GM19328 (cell line): ENCODE measurements around the gene TST.
"Not testable (repeated sequence)": the region's sequence is repeated elsewhere in the genome, so short reads cannot be mapped to it uniquely, and the experiment has no call there.

Source experiments
- ATAC-seq: cut with Tn5 transposase; IDR thresholded peaks from one replicate; pipeline ENCODE4 v1.9.1; 2021; ENCODE audit warnings: mild to moderate bottlenecking, moderate library complexity; ENCODE audit not compliant: unreplicated experiment

TST gene

DNA sequence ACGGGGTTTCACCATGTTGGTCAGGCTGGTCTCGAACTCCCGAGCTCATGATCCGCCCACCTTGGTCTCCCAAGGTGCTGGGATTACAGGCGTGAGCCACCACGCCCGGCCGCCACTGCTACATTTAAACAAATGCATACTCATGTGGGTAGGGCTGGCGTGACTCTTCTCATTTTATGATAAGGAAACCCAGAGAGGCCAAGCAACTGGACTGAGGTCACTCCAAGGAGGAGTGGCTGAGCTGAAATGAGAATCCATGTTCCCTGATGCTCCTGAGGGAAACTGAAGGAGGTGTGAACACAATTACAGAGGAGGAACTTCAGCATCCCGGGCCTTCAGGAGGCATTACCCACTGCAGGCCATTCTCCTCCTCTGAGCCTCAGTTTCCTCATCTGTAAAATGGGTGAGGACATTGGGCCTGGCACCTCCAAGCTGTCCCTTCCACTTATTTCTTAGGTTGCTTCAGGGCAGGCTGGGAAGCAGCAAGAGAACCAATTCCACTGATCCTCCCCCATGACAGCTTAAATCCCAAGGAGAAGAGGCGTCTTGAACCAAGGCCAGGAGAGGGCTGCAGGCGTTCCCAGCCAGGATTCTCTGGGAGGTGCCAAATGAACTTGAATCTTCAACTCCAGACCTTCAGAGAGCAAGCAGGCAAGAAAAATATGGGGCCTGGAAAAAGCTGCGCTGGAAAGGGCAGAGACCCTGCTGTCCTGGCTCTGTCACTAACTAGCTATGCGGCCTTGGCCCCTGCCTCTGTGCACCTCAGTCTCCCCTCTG, 2.9 kb downstream of the TST start:
- no peak for ATAC-seq

DNA sequence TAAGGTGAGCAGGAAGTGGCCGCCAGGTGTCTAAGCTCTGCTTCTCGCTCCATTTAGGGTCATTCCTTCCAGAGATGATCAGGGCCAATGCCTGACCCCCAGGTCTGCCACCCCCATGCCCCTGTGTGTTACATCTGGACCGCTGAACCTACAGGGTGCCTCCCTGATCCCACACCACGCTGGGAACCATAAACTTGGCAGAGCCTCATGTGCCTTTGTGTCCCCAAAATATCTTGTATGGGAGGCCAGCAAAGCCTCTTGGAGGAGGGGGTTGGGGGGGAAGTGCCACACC, 3.7 kb downstream of the TST start:
- ATAC-seq = no peak

DNA sequence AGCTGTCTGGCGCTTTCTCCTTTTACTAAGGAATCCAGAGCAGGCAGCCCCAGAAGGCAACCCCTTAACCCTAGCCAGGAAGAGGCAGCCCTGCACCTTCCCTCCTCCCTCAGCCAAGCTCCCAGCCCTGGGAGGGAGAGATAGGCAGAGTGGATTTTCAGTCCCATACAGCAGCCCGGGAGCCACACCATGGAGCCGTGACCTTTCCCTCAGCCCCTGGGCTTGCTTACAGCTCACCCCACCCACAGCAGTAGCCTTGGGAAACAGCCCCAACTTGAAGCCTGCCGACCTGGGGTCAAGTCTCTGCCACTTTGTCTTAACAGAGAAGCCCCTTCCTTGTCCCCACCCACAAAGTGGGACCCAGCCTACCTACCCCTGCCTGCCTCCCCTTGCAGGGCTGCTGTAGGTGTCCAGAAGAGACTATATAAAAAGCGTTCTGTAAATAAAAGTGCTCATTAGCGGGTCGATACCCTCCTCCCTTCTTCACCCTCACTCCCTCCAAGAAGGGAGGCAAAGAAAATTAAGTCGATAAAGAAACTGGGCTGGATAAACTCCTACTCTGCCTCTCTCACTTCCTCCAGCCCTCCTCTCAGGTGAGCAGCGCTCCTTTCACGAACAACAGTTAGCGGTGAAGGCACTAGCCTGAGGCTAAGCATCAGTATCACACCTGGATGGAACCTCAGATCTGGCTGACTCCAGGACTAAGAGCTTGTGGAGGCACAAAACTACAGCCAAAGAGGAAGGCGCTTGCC, 4.2 kb downstream of the TST start:
- no peak for ATAC-seq

DNA sequence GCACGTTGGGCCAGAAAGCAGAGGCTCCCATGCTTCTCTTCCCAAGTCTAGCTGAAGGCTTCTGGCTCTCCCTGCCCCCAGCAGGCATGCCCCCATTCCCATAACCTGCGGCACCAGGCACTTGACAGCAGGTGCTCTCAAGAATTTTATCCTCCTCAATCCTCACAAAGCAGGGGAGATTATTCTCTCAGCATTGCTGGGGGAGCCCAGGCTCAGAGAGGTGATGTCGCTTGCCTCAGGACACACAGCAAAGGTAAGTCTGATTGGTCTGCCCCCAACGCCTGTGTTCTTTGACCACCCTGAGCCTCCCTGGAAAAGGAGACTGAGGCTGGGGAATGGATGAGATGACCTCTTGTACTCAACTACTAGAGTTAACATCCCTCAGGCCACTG, 4.8 kb downstream of the TST start:
- ATAC-seq = no peak

DNA sequence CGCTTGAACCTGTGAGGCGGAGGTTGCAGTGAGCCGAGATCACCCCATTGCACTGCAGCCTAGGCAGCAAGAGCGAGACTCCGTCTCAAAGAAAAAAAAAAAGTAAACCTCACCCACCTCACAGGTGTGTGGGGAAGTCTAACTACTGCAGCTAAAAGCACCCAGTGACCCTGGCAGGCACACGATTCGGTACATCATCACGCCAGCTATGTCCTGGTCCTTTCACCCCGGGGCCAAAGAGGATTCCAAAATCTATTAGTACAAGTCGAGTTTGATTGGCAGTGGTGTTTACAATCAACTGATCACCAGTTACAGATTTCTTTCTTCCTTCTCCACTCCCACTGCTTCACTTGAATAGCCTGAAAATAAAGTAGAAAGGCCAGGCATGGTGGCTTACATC, 6.3 kb downstream of the TST start:
- ATAC-seq = no peak

DNA sequence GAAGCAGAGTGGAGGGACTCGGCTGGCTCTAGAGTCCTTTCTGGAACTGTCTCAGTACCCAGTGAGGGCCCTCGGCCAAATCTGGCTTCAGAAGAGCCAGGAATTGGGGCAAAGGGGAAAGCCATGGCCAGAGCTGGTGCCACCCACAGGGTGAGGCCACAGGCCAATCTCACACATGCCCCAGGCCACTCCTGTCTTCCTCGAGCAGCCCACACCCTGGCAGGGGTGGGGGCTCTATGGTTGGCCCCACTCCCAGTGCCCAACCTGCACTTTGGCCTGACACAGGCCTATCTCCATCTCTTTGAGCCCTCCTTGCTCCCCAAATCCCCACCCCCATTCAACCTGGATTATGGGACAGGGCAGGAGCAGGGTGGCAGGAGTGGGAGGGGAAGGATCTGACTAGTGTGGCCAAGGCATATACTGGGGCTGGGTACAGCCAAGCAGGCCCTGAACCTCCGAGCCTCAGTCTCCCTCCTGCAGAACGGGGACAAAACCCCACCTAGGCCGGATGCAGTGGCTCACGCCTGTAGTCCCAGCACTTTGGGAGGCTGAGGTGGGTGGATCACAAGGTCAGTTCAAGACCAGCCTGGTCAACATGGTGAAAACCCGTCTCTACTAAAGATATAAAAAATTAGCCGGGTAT, 6.9 kb downstream of the TST start:
- ATAC-seq = no peak

DNA sequence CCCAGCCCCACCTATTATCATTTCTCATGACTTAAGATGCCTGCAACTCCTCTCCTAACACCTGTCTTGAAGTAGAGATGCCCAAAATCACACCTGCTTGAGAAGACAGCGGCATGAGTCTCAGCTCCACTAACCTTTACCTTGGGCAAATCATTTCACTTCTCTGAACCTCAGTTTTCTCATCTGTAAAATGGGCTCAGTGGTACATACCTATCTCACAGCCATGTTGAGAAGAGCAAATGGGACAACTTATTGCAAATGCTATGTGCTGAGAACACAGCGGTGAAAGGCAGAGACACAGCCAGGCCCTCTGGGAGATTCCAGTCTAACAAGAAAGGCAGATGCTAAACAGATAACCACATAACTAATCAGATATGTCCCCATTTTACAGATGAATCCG, 7.8 kb downstream of the TST start:
- ATAC-seq = no peak

DNA sequence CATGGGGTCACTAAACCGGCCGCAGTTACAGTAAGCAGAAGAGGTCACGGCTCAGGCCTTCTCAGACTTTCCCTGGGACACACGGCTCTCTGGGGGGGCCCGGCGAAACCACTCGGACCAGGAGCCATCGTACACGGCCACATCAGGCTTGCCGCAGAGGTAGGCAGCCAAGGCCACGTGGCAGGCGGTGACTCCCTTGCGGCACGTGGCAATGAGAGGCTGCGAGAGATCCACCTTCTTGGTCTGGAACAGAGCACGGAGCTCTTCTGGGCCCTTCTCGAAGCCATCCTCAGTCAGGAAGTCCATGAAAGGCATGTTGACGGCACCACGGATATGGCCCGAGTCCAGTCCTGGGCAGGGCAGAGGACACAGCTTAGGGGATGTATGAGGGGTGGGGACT, 8.3 kb downstream of the TST start:
- ATAC-seq = no peak

DNA sequence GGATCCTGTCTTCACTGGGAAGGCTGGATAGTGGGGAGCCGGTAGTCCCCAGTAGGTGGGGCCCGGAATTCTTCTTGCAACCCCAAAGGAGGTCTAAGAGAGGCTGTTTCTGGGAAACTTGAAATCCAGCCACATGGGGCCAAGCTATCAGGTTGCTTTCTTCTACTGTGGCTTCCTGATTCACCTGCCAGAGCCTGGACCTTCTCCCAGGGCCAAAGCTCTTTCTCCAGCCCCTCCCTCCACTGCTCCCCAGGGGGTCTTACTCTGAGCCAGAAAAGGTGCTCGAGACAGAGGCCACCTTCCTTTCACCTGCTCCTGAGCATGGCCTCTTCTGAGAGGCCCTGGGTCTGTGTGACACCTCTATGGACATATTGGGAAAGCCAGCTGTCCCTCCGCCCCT, 9.1 kb downstream of the TST start:
- ATAC-seq = no peak

DNA sequence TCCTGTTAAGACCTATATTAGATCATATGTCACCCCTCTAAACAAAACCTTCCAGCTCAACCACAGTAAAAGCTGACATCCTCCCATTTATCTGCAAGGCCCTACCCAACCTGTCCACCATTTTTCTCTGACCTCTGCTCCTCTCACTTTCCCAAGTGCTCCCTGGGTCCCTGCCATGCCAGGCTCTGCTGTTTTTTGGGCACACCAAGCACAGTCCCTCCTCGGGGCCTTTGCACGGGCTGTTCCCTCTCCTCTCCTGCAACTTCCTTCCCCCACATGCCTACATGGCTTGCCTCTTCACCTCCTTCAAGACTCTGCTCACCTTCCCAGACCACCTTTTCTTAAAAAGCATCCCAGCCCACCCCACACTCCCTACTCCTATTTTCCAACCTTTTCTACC, 9.8 kb downstream of the TST start:
- ATAC-seq = no peak

DNA sequence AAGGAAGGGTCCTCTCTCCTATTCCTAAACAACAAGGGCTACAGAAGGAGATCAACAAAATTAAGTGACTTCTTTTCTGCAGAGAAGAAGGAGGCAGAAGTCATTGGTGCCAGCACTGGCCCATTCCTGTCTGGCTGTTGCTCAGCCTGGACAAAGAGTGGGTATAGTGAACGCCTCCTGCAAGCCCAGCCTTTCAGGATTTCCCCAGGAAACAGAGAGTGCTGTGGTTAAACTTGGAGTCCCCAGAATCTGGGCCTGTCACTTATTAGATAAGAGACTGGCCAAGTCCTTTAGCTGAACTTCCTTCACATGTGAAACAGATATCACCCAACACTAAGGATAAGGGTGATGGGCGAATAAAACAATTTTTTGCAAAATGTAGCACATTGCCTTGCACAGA, 10.9 kb downstream of the TST start:
- no peak for ATAC-seq

DNA sequence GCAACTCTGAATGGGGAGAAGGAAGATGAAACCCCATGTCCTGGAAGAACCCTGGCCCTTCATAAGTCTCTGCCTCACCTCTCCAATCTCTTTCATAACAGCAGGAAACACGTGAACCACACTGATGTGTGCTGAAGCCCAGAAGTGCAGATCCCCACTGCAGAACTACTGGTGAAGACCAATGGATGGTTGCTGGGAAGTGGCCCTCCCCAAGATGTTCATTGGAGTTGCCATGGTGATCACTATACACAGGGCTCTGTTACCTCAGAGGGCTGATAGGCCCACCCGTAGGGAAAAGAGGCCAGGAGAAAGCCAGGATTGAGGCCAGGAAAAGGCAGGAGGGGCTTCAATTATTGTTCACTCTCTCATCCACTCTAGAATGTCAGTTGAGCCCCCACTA, 11.6 kb downstream of the TST start:
- ATAC-seq = no peak

DNA sequence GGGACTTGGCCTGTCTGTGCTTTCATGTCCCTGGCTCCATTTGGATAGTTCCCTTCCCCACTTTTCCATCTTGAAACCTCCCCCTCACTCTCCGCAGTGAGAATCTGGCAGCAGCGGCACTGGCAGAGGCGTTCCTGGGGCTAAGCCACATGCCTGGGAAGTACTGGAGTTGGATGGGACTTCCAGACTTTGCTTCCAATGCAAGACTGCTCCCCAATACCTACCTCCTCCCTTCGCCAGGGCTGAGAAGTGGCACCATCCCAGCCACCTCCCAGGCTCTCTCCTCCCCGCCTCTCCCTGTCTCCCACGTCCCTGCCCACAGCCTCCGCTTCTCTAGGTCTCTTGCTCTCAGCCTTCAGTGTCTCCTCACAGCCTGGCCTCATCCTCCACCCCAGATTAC, 16.6 kb downstream of the TST start:
- no peak for ATAC-seq

DNA sequence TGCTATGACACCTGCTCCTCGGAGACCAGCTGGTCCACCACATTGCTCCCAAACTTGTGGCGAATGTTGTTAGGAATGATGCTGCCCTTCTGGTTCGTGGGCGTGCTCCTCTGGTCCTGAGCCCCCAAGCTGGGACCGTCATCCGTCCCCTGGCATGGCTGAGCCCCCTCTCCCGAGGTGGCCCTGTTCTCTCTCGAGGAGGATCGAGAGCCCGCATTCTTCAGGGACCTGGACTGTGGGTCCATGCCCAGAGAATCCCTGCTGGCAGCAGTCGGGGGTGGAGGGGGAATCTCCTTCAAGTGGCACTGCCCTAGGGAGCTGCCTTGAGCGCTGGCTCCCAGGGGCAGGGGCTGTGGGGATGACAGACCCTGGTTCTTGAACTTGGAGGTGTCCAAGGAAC, 17.4 kb downstream of the TST start:
- ATAC-seq = no peak

DNA sequence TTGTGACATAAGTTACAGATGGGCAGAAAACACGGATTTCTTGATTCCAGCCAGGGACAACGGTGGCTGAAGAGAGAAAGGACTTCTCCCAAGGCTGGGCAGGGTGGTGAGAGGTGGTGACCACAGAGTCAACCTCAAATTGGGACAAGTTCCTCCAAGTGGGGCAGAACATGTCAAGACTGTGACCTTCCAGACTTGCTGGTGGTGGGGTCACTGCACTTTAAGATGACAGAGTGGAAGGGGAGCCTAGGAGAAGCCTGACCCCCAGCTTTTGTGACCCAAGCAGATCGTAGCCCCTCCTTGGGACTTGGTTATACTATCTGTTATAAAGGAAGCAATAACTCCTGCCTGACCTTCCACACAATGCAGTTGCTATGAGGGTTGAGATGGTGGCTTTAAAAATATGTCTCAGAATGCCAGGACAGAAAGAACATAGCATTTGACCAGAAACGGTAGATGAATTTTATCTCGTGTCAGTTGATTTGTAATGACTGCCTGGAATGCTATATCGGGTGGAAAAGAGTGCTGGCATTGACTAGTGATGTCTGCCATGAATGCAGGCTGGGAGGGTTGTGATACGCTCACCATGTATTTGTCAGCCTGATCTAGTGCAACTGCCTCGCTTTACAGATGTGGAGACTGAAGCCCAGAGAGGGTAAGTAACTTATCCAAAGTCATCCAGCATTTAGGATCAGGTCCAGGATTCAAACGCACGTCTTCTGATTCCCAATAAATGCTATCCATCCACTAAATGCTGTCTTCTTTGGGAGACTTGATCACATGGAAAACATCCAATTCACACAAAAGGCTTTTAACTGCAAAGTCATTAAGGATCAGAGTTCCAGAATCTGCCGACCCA, 18.3 kb downstream of the TST start:
- ATAC-seq = no peak

DNA sequence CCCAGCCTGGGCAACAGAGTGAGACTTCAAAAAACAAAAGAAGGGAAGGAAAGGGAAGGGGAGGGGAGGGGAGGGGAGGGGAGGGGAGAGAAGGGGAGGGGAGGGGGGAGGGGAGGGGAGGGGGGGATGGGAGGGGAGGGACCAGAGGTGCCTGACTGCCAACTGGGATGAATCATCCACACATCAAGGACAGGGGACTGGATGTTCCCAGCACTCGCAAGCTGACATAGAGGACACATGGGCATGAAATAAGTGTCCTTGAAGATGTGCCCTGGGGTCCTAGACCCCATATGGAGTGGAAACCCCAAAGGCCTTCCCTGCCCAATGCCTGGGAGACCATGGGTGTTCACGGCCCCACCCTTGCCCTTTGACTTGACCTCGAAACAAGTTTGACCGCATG, 19.8 kb downstream of the TST start:
- ATAC-seq = no peak

DNA sequence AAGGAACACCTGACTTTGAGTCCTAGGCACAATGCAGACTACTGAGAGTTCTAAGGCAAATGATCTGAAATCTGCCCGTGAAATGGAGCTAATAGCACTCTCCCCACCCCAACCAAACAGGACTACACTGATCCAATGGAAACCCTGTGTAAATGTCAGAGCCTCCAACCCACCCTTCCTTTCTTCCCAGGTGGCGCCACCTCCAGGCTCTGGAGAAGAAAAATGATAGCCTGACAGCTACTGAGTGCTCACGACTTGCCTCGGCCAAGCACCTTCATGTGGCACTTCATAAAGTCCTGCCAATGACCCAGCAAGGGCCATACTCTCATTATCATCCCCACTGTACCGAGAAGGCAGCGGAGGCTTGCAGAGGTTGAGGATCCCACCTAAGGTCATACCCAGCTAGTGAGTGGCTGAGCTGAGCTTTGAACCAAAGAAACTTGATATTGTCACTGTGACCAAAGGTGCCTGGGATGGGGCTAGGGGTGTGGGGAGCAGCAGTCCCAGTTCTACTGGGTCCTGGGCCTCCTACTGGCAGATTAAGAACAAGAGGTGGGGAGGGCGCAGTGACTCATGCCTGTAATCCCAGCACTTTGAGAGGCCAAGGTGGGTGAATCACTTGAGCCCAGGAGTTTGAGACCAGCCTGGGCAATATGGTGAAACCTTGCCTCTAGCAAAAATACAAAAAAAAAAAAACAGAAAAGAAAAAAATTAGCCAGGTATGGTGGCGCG, 20.5 kb downstream of the TST start:
- no peak for ATAC-seq

DNA sequence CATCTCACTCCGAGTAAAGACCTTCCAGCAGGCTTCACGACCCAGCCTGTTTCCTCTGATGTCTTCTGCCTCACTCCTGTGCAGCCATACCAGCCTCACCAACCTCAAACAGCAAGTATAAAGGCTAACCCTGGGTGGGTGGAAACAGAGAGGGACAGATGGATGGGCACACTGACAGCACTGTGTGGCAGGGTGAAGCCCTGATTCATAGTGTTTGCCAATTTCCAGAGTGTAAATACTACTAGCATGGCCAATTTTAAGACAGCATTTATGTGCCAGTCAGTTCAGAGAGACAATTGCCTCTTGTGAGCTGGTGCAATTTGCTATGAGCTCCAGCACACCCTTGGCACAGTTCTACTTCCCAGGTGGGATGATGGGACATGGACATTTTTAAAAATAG, 21.5 kb downstream of the TST start:
- no peak for ATAC-seq

DNA sequence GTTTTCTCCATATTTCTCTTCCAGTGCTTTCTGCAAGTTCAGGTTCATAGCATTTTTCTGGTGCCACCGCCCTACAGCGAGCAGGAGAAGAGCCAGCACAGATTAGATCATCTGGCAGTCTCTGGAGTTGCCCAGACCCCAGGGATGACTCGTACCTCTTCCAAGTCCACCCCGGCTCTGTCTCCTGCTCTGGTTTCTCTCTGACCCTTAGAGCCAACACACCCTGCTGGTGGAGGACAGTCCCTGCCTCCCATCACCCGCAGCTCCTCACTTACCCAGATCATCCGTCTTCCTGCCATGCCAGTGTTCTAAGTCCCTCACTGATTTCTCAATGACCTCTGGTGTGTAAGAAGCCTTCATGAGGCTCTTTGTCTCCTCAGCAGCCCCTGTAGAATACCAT, 28.0 kb downstream of the TST start:
- no peak for ATAC-seq

DNA sequence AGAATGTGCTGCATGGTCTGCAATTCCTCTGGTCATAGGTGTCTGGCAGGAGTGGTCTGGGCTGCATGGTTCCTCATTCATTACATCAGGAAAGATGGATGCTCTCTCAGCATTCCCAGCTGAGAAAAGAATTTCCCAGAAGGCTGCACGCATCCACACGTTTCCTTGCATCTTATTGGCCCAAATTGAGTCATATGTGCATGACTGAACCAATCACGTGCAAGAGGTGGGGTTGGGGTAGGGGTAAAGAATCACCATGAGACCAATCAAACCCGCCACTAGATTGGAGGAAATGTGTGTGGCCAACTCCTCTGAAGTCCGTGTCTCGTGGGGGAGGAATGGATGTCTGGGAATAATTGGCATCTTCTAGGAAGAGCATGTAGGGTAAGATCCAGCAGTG, 28.8 kb downstream of the TST start:
- no peak for ATAC-seq

DNA sequence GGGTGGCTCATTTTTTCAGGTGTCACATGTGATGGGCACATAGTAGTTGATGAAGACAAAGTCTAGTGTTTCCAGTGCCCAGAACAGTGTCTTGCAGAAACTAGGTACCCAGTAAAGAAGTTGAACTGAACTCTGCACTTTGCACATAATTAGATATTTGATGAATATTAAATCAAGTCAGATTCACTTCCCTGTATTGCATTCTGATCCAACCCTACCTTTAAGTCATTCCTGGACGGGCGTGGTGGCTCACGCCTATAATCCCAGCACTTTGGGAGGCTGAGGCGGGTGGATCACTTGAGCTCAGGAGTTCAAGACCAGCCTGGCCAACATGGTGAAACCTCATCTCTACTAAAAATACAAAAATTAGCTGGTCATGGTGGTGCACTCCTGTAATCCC, 30.2 kb downstream of the TST start:
- ATAC-seq = not testable (repeated sequence)
